Cerebellar nuclear complex (tissue), 1 donor: ENCODE data around the gene ZNF692.

Experiments
- DNase-seq, 2 experiments: peaks; one replicate each; lab custom pipeline; 2025; lab: John Stamatoyannopoulos, UW

The ZNF692 gene

DNA sequence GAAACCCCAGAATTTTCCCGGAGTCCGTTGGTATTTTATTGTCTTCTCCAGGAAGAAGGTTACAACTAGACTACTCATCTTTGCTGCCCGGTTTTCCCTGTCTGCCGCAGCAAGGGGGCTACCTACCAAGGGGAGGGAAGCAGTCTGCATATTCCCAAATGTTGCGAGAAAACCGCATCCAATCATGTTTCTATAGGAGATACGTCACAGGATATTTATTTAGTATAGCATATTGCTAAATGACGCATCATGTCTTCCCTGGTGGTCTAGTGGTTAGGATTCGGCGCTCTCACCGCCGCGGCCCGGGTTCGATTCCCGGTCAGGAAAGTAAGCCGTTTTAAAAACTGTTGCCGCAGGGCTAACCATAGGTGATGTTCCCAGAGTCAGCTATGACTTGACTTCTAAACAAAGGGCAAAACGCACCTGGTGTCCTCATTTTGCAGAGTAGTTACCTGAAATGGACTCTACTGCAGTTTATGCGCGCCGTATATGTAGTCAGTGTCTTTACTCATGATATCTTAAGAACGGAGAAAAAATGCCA lies 15.2 kb upstream of the ZNF692 start:
- peak; percentile 57 to 89 for DNase-seq

DNA sequence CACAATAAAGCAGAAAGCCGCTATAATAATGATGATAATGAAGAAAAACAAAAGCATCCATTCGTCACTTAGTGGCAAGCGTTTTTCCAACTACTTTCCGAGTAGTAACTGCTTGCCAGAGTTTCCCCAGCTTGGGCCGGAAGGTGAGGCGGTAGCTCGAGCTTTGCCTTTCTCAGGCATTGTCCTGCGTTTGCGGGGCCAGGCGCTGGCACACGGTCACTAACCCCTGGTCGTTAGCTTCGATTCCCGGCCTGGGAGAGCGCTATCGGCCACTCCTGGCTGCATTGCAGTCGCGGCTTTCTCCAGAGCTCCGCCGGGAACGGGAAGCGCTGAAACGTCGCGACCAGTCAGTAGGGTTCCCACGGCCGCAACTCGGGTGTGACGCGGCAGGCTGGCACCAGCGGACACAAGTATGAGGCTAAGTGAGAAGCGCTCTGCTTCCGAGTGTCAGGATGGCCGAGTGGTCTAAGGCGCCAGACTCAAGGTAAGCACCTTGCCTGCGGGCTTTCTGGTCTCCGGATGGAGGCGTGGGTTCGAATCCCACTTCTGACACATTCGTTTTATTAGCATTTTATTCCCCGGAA lies 14.6 kb upstream of the ZNF692 start:
- DNase-seq: peak; percentile 79 to 94

DNA sequence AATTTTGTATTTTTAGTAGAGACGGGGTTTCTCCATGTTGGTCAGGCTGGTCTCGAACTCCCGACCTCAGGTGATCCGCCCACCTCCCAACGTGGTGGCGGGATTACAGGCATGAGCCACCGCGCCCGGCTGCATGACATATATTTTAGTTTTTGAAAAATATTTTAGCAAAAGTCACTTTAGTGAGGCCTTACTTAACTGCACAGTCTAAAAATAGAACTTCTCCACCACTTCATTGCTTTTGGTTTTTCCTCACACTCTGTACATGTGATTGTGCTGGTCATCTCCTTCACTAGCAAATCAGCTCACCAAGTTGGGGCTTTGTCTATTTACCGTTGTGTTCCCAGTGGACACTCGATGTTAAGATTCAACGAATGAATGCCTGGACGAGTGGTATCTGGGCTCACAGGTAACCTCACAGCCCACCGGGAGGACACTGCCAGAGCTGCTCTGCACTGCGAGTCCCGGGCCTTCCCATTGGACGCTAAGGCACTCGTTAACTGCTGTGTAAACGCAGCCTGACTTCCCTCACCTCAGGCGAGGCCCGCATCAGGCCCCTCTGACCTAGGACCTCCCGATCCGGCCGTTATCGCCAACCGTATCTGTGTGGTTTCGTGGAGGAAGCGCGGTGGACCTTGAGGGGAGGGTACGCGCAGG lies 14.0 kb upstream of the ZNF692 start:
- peak in 1 of 2 experiments; percentile 38 for DNase-seq

DNA sequence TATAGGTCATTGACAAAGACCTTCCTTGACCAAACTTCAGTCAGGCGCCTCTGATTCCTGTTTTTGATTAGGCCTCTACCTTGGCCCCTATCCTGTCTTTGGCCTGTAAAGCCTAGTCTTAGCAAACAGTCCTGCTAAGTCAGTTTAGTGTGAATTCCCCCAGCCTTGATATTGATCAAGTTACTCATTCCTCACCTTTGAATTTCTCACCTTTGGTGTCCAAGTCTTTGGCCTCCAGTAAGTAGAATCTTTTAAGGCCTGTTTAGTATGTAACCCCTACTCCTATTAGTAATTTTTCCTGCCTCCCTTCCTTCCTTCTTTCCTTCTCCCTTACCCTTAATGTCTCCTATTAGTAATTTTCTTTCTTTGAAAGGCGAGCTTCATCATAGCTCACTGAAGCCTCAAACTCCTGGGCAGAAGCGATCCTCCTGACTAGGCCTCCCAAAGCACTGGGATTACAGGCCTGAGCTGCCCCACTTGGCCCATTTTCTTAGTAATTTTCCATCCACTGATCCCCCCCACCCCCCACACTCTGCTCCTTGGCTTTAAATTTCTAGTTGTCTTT lies 13.0 kb upstream of the ZNF692 start:
- no peak for DNase-seq

DNA sequence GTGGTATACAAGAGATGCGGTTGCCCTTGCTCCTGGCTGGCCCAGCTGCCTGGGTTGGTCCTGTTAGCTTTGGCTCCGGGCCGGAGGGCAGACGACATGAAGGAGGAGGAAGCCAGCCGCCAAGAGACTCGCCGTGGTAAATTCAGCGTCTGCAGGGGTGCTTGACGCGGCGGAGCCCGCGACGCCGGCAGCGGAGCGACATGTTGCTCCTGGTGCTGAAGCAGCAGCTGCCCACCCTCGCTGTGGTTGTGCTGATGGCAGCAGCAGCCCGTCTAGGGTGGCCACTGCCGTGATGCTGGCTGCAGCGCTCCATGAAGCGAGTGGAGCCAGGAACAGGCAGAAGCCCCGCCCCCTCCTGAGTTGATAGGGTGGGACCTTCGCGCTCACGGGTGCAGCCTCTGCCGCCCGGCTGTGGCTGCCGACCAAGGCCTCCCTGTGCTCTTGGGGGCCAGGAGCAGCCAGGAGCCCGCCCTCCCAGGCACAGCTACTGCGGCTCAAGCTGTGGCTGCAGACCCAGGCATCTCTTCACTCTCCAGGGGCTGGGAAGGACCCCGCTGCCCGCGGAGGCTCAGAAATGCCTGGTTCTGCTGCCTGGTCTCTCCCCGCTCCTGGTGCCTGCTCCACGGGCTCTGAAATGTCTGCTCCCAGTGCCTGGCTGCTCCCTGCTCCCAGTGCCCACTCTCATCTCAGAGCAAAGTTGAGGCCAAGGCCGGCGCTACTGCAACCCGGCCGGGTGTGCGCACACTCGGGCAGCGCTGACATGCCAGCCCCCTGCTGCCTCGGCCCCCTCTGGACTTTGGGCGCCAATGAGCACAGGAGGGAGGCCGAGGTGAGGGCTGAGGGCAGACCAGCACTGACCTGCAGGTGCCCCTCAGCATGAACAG lies 4.4 kb upstream of the ZNF692 start:
- DNase-seq: peak; percentile 69 to 77

DNA sequence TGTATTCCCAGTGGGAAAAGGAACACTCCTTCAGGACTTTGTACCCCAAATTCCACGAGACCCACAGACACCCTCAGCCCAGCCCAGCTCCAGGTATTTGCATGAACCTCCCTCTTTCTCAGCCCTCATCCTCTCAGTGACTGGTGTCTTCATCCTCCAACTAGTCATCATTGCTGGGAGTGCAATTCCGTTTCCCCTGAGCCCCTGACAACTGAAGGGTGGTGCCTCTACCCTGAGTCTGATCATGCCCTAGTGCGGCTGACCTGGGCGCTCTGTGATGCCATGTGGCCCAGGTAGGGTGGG lies 3.8 kb upstream of the ZNF692 start:
- DNase-seq: no peak

DNA sequence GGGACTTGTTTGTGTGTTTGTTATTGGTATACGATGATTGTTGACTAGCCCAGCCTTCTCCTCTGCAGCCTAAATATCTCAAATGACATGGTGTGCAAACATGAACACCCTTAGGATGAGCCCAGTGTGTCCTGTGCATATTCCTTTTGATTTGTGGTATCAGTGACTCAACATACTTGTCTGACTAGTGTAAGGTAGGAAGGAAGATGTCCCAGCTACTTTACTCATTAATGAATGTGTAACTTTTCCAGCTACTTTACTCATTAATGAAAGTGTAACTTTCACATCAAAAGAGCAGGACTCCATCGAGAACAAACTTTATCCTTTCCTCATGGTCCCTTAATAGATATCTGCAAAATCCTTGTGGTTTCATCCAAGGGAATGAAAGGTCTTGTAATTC lies 2.7 kb upstream of the ZNF692 start:
- no peak for DNase-seq

DNA sequence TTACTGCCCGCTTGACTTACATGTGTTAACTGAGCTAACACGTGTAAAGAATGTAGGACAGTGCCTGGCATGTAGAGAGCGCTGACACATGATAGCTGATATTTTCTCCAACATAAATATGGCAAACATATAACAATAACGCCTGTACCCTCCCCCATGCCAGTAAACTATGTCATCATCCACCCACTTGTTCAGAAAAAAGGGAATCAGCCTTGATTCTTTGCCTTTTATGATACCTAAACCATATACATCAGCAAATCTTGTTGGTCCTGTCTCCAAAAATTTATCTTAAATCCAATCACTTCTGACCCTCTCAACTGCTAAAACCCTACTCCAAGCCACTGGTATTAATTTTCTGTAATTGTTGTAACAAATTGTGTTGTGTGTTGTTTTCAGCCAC lies 1.1 kb upstream of the ZNF692 start:
- DNase-seq: no peak

DNA sequence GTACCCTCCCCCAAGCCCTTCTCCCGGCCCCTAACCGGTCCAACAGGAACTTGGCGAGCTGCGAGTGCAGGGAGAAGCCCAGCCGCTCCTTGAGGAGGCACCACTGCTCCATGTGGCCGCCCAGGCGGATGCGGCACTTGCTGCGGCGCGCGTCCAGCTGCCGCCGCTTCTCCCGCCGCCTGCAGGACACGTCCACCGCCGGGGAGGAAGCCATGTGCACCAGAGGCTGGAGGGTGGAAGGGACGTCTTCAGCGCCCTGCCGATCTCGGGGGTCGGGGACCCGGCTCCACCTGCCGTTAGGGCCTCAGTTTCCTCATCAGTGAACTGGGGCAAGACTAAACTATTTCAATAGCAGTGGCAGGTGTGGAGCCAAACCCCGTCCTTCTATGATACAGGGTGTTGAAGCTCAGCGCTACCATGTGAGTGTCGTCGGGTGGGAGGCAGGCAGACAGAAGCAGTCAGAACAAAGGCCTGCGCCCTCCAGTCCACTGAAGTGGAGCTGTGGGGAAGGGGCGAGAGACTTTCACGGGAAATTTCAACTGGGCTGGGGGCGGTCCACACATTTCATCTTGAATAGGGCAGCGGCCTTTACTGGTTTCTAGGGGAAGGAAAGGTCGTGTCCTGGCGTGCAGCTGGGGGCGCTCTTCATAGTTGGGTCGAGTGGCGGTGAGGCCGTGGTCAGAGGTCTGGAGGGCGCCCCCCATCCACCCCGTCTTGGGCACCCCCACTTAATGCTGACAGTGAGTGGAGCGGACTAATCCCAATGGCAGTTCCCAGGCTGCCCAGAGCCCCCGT lies 592 bp downstream of the ZNF692 start:
- no peak for DNase-seq

DNA sequence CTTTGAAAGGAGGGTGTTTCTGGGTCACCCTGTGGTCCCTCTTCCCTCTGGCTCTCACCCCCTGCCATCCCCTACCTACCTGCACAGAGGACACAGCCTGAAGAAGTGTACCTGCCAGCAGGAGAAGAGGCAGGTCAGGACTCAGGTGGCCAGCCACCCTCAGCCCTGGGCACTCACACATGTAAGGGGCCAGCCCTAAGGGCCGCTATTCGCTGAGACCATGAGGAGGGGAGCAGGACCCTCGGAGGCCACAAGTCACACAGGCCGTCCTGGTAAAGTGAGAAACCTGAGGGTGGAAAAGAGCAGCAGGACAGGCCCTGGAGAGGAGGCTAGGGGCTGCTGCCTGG lies 1.2 kb downstream of the ZNF692 start:
- DNase-seq: no peak

DNA sequence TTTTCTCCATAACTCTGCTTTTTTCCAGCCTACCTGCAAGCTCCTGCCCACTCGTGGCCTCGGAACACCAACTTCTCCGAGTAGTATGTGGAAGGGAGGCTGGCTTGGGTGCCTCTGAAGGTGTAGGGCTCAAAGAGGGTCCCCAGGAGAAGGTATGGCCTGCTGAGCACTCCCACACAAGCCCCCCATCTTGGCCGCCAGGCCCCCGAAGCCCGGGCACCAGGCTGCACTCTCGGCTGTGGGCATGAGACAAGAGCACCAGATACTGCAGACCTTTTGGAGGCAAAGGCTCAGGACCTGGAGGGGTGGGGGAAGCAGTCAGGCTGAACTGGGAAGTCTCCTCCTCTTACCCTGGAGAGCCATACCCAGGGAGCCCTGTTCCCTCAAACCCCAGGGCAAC lies 1.7 kb downstream of the ZNF692 start:
- no peak for DNase-seq

DNA sequence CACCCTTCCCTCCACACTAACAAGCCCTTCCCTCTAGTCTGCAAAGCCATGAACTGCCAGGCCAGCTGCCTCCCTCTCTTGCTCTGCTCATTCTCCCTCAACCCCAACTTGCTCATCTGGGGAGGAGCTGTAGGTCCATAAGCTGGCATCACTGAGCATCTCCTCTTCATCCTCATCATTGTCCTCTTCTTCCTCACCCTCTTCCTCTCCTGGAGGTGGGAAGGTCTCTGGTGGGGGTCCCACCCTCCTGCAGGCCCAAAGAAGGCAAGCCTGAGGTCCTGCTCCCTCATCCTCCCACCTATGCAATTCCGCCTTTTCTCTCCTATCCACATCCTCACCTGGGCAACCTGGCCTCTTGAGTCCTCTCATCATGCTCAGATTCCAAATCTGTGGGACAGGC lies 2.7 kb downstream of the ZNF692 start:
- no peak for DNase-seq

DNA sequence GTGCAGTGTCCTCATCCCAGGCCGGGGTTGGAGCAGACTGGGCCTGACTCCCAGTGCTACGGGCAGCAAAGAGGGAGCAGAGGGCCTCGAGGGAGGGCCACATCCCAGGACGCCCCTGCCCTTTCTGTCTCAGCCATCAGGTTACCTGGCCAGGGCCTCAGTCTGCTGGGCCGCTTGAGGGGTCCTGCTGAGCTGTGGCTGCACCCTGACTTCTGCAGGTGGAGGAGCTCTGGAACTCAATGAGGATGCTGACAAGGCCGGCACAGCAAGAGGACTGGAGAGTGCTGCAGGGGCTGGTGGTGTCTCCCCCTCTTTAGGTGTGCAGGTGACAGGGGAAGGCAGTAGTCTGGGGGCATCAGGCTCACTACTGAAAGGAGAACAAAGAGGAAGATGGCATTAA lies 3.3 kb downstream of the ZNF692 start:
- DNase-seq: no peak

DNA sequence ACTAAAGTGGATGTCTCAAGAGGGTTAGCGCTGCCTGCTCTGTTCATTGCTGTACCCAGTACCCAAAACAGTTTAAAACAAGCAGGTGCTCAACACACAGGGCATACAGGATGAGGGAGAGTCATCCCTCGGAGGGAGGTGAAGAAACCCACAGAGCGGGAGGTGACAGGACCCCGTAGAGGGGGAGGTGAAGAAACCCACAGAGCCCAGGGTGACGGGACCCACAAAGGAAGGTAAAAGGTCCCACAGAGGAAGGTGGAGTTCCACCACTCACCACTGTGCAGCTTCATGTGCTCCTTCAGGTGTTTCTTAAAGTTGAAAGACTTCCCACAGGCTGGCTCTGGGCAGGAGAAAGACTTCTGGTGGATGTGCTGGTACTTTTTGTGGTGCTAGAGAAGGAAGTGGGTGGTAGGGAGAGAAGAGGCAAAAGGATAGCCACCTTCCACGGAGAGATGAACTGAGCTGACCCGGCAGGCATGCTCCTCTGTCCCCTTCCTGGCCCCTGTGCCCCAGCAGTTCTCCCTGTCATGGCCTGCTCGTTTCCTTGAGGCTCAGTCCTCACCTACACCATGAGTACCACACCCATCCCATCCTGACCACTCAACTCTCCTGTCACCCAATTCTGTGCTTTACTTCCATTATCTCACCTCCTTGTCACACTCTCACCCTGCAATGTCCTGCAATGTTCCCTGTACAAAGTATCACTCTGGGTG lies 5.1 kb downstream of the ZNF692 start:
- DNase-seq: no peak

DNA sequence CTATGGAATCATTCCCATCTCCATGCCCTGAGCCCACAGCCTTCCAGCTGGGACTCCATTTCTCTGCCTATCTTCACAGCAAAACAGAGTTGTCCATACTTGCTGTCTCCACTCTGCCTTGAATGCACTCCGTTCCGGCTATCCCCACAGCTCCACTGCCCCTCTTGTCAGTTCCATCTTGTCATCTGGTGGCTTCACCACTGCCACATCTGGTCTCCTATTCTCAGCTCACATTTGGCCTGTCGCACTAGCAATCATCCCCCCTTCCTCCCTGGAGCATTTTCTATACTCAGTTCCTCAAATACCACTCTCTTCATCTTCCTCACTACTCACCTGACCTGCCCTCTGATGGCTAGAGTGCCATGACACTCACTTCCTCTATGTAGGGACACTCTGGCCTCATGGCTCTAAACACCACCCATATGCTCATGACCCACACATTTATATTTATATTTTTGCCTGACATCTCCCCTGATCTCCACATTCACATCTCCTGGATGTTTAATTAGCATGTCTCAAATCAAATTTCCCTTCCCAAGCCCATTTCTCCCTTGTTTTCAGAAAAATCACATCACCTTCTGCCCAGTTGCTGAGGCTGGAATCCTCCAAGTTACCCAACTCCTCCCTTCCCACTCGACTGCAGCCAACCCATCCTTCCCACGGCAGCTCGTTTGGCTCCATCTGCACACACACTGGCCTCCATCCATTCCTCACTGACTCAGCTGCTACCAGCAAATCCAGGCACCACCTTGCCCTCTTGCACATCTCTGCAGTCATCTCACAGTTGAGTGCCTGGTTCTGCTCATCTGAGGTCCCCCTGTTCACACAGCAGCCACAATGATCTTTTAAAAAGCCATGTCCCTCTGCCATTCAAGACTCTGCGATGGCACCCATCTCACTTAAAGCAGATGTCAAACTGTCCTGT lies 6.1 kb downstream of the ZNF692 start:
- DNase-seq: no peak

DNA sequence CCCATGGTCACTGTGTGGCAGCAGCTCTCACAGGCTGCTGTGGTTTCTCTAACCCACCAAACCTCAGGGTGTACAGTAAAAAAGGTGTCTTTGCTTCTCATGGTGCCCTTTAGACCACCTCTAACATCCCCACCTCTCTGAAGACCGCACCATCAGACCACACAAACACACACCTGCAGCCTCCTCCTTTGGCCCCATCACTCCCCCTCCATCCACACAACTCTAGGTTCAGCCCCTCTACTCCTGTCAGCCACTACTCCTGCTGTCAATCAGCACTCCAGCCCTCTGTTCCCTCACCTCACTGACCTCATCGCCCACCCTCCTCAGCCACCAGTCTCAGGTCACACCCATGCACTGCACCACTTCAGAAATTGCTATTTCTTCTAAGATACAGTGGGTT lies 7.5 kb downstream of the ZNF692 start:
- DNase-seq: no peak

DNA sequence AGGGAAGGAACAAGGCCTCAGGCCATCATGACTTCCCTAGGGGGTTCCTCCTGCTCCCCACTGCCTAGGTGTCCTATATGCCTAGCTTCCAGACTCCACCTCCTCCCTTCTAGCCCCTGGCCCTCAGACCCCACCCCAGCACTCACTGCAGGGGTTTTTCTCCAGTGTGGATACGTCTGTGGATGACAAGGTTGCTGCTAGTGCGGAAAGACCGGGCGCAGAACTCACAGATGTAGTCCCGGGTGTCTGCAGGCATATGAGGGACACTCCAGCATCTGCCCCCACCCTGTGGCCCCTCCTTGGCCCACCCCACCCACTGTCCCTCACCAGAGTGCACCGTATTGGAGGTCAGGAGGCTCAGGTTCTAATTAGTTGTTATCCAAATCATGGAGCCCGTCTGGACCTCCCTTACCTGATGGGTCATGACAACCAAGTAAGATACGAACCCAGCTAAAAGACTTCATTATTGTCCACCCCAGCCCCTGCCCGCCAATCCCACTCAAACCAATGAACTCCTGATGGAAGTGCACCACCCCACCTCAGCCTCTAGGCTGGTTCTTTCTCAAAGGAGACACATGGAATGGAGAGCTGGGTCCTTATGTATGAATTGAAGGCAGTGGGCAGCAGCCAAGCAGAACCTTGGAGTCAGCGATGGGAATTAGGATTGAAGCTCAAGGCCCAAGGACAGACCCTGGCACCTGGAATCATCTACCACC lies 8.2 kb downstream of the ZNF692 start:
- DNase-seq: no peak

DNA sequence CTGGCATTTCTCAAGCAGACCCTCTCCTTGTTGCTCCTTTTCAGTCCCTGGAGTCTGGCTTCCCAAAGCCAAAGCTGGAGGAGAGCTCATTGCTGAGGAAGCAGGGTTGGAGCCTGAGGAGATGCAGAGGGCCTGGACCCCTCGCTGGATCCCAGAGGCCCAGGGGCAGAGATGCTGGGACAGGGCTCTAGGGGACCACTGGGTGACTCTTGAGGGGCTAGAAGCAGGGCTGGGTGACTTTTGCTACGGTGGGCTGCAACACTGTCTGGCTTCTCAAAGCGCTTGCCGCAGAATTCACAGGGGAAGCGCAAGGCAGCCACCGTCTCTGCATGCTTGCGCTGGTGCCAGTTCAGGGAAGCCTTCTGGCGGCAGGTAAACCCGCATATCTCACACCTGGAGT lies 8.8 kb downstream of the ZNF692 start:
- no peak for DNase-seq

DNA sequence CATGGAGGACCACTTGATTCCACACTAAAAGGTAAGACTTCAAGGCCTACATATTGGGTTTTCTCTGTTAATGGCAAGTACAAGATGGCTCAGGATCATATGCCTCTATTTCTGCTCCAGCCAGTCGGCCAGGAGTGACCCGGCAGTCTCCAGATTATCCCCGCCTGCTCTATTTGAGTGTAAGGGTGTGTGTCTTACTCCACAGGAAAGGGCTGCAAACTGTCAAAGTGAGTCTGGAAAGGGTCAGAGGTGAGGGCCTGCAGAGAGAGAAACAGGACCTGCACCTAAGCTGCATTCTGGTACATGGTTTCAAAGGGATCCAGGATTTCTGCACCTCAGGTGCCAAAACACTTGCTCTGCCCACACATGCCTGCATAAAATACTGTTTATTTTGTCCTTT lies 9.2 kb downstream of the ZNF692 start:
- DNase-seq: no peak

DNA sequence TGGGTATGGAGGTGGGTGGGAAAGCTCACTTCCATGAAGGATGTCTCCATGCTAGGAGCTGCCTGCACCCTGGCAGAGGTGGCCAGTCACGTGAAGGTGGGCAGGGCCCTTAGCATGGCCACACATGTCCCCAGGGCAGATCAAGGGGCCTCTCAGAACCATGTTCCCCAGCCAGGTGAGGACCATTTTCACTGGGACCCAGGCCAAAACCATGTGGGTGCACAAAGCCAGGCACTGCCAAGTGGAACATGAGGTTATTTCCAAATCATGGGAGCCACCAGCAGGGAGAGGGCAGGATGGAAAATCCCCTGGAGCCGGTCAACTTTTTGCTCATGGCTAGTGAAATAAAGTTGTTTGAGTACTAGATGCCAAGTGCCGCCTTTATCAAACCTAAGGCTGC lies 9.7 kb downstream of the ZNF692 start:
- DNase-seq: no peak
